ENCODE measurements around the gene RBM39. TPM values are rescaled to one million over a fixed set of nuclear protein-coding genes. Genes with fewer than 3 reads are reported as not detected.

The RBM39 gene
- total and polyA plus RNA-seq, 2 of the 13 experiments (the other 11 are each of a cell fraction or from before 2014, with no cell fraction given), result 788 to 920 TPM

- no peak; the same call in 1 of the 2 replicates for TF ChIP-seq ZZZ3 (CRISPR knock-in tag; IDR thresholded peaks at IDR 0.05; ENCODE audit: borderline replicate concordance)
- no peak for TF ChIP-seq MBNL3 (CRISPR knock-in tag; conservative IDR thresholded peaks at IDR 0.05)
- TF ChIP-seq CENPBD1 (CRISPR knock-in tag; IDR thresholded peaks at IDR 0.05; ENCODE audit: borderline replicate concordance, low read depth), result no peak
- TF ChIP-seq RFXANK (CRISPR knock-in tag; IDR thresholded peaks at IDR 0.05), result no peak
- TF ChIP-seq MBD4 (IDR thresholded peaks at IDR 0.05; ENCODE audit: borderline replicate concordance, low read length), result no peak
- peak; percentile 67 for TF ChIP-seq KAT7 (CRISPR knock-in tag; IDR thresholded peaks at IDR 0.05; ENCODE audit: borderline replicate concordance)
- TF ChIP-seq ZNF639 (CRISPR knock-in tag; conservative IDR thresholded peaks at IDR 0.05), result peak; percentile 14; the same call in 1 of the 2 replicates
- peak; percentile 81; the same call in 1 of the 2 replicates for TF ChIP-seq ARID2 (CRISPR knock-in tag; IDR thresholded peaks at IDR 0.05; ENCODE audit: borderline replicate concordance)
- TF ChIP-seq MXD3 (CRISPR knock-in tag; IDR thresholded peaks at IDR 0.05), result peak; percentile 60; the same call in 1 of the 2 replicates
- no peak for TF ChIP-seq MAFK (conservative IDR thresholded peaks at IDR 0.05 in 1 of 2, IDR thresholded peaks at IDR 0.05 in 1 of 2; ENCODE audit: low read length in 2 of 2)
- 0 out of 4 replicates have a peak, but pooled peaks have one; percentile 4 to 16 for TF ChIP-seq NR2F1 (CRISPR knock-in tag; IDR thresholded peaks at IDR 0.05)
- peak; percentile 81 for TF ChIP-seq SAP130 (CRISPR knock-in tag; IDR thresholded peaks at IDR 0.05; ENCODE audit: low read depth)
- no peak for TF ChIP-seq ZNF563 (CRISPR knock-in tag; IDR thresholded peaks at IDR 0.05)
- TF ChIP-seq POLR2A (IDR thresholded peaks at IDR 0.05; ENCODE audit: insufficient read depth in 1 of 2, low read depth in 2 of 2, low read length in 2 of 2), result peak in 1 of 2 experiments; percentile 72; a peak in 3 of 4 replicates
- TF ChIP-seq NR2F6 (IDR thresholded peaks at IDR 0.05), result no peak; the same call in 1 of the 2 replicates
- TF ChIP-seq NR2F6 (CRISPR knock-in tag; IDR thresholded peaks at IDR 0.05), result no peak
- TF ChIP-seq CREM (IDR thresholded peaks at IDR 0.05), result no peak
- TF ChIP-seq CREM (CRISPR knock-in tag; IDR thresholded peaks at IDR 0.05), result no peak
- 0 out of 2 replicates have a peak, but pooled peaks have one; percentile 5 for TF ChIP-seq AFF4 (CRISPR knock-in tag; IDR thresholded peaks at IDR 0.05)
- no peak for TF ChIP-seq ZNF589 (CRISPR knock-in tag; conservative IDR thresholded peaks at IDR 0.05)
- TF ChIP-seq ETV6 (CRISPR knock-in tag; conservative IDR thresholded peaks at IDR 0.05), result peak; percentile 81
- peak; percentile 25; the same call in 1 of the 2 replicates for TF ChIP-seq RAD21 (CRISPR knock-in tag; IDR thresholded peaks at IDR 0.05)
- TF ChIP-seq HOXA7 (CRISPR knock-in tag; IDR thresholded peaks at IDR 0.05), result 0 out of 2 replicates have a peak, but pooled peaks have one; percentile 3
- 0 out of 2 replicates have a peak, but pooled peaks have one; percentile 71 for TF ChIP-seq TSC22D2 (CRISPR knock-in tag; IDR thresholded peaks at IDR 0.05; ENCODE audit: borderline replicate concordance)
Observed at GRCh38 chr20:35663516-35664465, 78.3 kb downstream of the RBM39 start (continued).
